Ishikawa (cell line): ENCODE data around the gene FAF2.

Source experiments
- EGR1 ChIP-seq: IDR thresholded peaks from 2 replicates; pipeline ENCODE4 v1.6.1; 2012
- RAD21 ChIP-seq: IDR thresholded peaks from 2 replicates; pipeline ENCODE4 v1.6.1; 2012; ENCODE audit warnings: low read depth
- YY1 ChIP-seq: IDR thresholded peaks from 2 replicates; pipeline ENCODE4 v1.6.1; 2012; ENCODE audit warnings: low read depth

- TF ChIP-seq RAD21 (no peak), EGR1 (no peak), YY1 (no peak)
These were observed 6.7 kb downstream of the FAF2 start for GRCh38 chr5:176454724-176455394.
